Measurements from ENCODE around the gene PHF20. TPM values are rescaled to one million over a fixed set of nuclear protein-coding genes. Genes with fewer than 3 reads are reported as not detected.

PHF20 gene
- total RNA-seq, 1 donor from 2014 or later = 86.0 TPM

GRCh38 chr20:35766843-35767242 lies 5.0 kb upstream of the PHF20 start:
- Mint-ChIP-seq H3K4me1 (peaks cover 49% of the 10 kb centered on the region), H3K36me3 (ENCODE audit: low read depth) (peaks cover 4% of the 10 kb centered on the region), H3K4me3 (no peak overlapping the region), H3K27me3 (no peaks in the 10 kb centered on the region), H3K27ac (peak overlapping the region; percentile 99), H3K9me3 (no peaks in the 10 kb centered on the region)
- intact Hi-C loops (cut with micrococcal nuclease) = no loop called here
- ATAC-seq (ENCODE audit: low read depth) (no peak), DNase-seq (no peak)
- POLR2A ChIA-PET = interaction anchor here (18.2 kb wide), 1 partner anchor 27 kb away, joined by 764 read pairs; the partner anchor contains the start of gene RBM39
- CTCF ChIA-PET = interaction anchor here (3.0 kb wide), 1 partner anchor 24 kb away, joined by 19 read pairs; the partner anchor contains the start of gene RBM39
- TF ChIP-seq CTCF (IDR thresholded peaks at IDR 0.05) = no peak

- ChIA-PET POLR2A (interaction anchor here (0.5 to 18.2 kb wide), 6 partner anchors 9 to 483 kb away, joined by 3 to 764 read pairs (median 4); partner anchors contain the start of genes EIF6, NFS1, RBM39 and ROMO1), CTCF (interaction anchor here (3.0 kb wide), 1 partner anchor 25 kb away, joined by 19 read pairs; the partner anchor contains the start of gene RBM39)
- ATAC-seq (ENCODE audit: low read depth) (peak; percentile 34), DNase-seq (peak; percentile 51)
- H3K36me3 Mint-ChIP-seq (ENCODE audit: low read depth) = peaks cover 4% of the 10 kb centered on the region
- peaks cover 52% of the 10 kb centered on the region for H3K4me1 Mint-ChIP-seq
- TF ChIP-seq CTCF (IDR thresholded peaks at IDR 0.05) = no peak
- no peaks in the 10 kb centered on the region for H3K9me3 Mint-ChIP-seq
- peak overlapping the region; percentile 80 for H3K4me3 Mint-ChIP-seq
- H3K27ac Mint-ChIP-seq = peak overlapping the region; percentile 99
- intact Hi-C loops (cut with micrococcal nuclease) = loop anchor here (1.0 kb wide), 1 partner anchor 25 kb away; no protein-coding TSS in a partner anchor
- no peaks in the 10 kb centered on the region for H3K27me3 Mint-ChIP-seq
Measured at GRCh38 chr20:35767683-35768481, 3.9 kb upstream of the PHF20 start.

- no peak for TF ChIP-seq CTCF (IDR thresholded peaks at IDR 0.05)
- Mint-ChIP-seq H3K4me3 (peak overlapping the region; percentile 16), H3K36me3 (ENCODE audit: low read depth) (peaks cover 12% of the 10 kb centered on the region), H3K27me3 (no peaks in the 10 kb centered on the region), H3K9me3 (no peaks in the 10 kb centered on the region), H3K27ac (peak overlapping the region; percentile 99), H3K4me1 (peaks cover 64% of the 10 kb centered on the region)
- ATAC-seq (ENCODE audit: low read depth) = no peak
- no peak for DNase-seq
- CTCF ChIA-PET = interaction anchor here (3.0 kb wide), 1 partner anchor 26 kb away, joined by 19 read pairs; the partner anchor contains the start of gene RBM39
- intact Hi-C loops (cut with micrococcal nuclease) = loop anchor here (1.0 kb wide), 1 partner anchor 26 kb away; no protein-coding TSS in a partner anchor
- POLR2A ChIA-PET = interaction anchor here (0.5 to 18.2 kb wide), 6 partner anchors 8 to 1995 kb away, joined by 3 to 764 read pairs (median 4); partner anchors contain the start of genes EIF6, NFS1, RBM39 and ROMO1
Measured at GRCh38 chr20:35768731-35769664, 2.8 kb upstream of the PHF20 start.

- DNase-seq = no peak
- H3K9me3 Mint-ChIP-seq = no peaks in the 10 kb centered on the region
- intact Hi-C loops (cut with micrococcal nuclease) = loop anchor here (1.0 to 5.0 kb wide), 3 partner anchors 29 to 183 kb away; partner anchors contain the start of genes RBM39, SCAND1 and SPAG4
Measured at GRCh38 chr20:35771367-35771688, 487 bp upstream of the PHF20 start.

More at GRCh38 chr20:35771367-35771688, 487 bp upstream of the PHF20 start:
- no peak for TF ChIP-seq CTCF (IDR thresholded peaks at IDR 0.05)
- H3K27ac Mint-ChIP-seq = peak overlapping the region; percentile 92
- H3K27me3 Mint-ChIP-seq = no peaks in the 10 kb centered on the region
- peak overlapping the region; percentile 71 for H3K4me3 Mint-ChIP-seq
- ChIA-PET POLR2A (interaction anchor here (0.5 to 18.2 kb wide), 12 partner anchors 8 to 316 kb away, joined by 3 to 764 read pairs (median 3); partner anchors contain the start of genes ERGIC3, NFS1, RBM39 and ROMO1), CTCF (interaction anchor here (1.0 to 2.6 kb wide), 3 partner anchors 29 to 183 kb away, joined by 3 to 21 read pairs (median 4); partner anchors contain the start of genes RBM39 and SCAND1)
- H3K36me3 Mint-ChIP-seq (ENCODE audit: low read depth) = peaks cover 26% of the 10 kb centered on the region
- no peak for ATAC-seq (ENCODE audit: low read depth)
- peaks cover 75% of the 10 kb centered on the region for H3K4me1 Mint-ChIP-seq
